Activated CD4-positive, CD25-positive, alpha-beta regulatory T cell treated with anti-CD3 and anti-CD28 coated beads, Interleukin-2, amount 50 U/mL, for 24 hours (primary cell): Measurements from ENCODE around the gene UBA7.
"Not testable (repeated sequence)": the region's sequence is repeated elsewhere in the genome, so short reads cannot be mapped to it uniquely, and the experiment has no call there.

Experiments used
- ATAC-seq, 2 donors: fragments of 150-1000 bp; cut with Tn5 transposase; one replicate each; pipeline ENCODE4 v1.10.0; 2021; ENCODE audit warnings: mild to moderate bottlenecking in 1 of 2, moderate library complexity in 1 of 2

Gene UBA7, protein sequence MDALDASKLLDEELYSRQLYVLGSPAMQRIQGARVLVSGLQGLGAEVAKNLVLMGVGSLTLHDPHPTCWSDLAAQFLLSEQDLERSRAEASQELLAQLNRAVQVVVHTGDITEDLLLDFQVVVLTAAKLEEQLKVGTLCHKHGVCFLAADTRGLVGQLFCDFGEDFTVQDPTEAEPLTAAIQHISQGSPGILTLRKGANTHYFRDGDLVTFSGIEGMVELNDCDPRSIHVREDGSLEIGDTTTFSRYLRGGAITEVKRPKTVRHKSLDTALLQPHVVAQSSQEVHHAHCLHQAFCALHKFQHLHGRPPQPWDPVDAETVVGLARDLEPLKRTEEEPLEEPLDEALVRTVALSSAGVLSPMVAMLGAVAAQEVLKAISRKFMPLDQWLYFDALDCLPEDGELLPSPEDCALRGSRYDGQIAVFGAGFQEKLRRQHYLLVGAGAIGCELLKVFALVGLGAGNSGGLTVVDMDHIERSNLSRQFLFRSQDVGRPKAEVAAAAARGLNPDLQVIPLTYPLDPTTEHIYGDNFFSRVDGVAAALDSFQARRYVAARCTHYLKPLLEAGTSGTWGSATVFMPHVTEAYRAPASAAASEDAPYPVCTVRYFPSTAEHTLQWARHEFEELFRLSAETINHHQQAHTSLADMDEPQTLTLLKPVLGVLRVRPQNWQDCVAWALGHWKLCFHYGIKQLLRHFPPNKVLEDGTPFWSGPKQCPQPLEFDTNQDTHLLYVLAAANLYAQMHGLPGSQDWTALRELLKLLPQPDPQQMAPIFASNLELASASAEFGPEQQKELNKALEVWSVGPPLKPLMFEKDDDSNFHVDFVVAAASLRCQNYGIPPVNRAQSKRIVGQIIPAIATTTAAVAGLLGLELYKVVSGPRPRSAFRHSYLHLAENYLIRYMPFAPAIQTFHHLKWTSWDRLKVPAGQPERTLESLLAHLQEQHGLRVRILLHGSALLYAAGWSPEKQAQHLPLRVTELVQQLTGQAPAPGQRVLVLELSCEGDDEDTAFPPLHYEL

DNA sequence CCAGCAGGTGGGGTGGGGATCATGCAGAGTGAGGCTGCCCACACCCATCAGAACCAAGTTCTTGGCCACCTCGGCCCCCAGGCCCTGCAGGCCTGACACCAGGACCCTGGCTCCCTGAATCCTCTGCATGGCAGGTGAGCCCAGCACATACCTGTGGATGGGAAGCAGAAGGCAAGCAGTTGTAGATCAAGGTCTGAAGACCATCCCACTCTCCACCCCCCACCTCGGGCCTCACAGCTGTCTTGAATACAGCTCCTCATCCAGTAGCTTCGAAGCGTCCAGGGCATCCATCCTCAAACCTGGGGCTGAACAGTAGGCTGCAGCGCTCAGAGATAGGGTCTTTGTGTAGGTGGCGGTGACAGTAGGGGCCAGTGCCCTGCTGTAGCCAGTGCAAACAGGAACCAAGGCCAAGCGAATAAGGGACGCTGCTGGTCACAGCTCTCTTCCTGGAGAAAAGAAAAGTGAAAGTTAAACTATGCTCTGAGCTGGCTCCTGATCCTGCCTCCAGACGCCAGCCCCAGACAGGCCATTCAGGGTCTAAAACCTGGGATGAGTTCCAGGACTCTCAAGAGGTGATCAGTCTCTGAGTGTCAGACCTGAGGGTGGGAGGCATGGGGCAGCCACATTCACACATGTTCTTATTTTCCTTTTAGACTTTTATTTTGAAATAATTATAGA lies at the start of gene UBA7:
Gene UBA7 (minus strand): TSS at position 457 of the 678 bp plus-strand sequence. CDS start 166 bp downstream, at position 291.
- ATAC-seq: peak; percentile 81 to 85

DNA sequence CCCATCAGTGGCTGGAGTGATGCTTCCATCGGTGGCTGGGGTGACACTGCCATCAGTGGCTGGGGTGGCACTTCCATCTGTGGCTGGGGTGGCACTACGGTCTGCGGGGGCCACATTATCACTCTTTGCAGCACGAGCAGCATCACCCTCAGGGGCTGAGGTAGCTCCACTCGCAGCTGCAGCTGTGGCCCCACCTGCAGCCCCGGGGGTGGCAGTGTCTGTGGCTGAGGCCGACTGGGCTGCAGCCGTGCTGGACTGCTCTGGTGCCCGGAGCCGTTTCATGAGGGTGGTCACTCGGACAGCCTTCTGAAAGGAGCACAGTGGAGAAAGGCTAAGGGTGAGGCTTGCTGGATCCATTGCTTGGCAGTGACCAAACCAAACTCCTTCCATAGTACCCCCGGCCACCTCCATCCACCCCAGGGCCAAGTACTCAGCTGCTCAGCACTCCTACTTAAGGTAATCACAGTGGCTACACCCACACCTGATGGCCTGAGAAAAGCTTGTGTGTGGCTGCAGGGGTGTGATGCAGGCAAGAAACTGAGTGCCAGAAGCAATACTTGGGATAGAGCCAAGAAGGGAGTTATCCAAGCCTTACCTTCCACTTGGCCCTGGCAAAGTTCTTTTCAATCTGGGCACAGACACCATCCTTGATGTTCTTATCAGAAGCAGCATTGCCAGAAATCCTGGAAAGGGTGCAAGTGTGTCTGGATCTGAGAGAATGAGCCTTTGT lies 46.0 kb upstream of the UBA7 start:
- ATAC-seq: no peak

DNA sequence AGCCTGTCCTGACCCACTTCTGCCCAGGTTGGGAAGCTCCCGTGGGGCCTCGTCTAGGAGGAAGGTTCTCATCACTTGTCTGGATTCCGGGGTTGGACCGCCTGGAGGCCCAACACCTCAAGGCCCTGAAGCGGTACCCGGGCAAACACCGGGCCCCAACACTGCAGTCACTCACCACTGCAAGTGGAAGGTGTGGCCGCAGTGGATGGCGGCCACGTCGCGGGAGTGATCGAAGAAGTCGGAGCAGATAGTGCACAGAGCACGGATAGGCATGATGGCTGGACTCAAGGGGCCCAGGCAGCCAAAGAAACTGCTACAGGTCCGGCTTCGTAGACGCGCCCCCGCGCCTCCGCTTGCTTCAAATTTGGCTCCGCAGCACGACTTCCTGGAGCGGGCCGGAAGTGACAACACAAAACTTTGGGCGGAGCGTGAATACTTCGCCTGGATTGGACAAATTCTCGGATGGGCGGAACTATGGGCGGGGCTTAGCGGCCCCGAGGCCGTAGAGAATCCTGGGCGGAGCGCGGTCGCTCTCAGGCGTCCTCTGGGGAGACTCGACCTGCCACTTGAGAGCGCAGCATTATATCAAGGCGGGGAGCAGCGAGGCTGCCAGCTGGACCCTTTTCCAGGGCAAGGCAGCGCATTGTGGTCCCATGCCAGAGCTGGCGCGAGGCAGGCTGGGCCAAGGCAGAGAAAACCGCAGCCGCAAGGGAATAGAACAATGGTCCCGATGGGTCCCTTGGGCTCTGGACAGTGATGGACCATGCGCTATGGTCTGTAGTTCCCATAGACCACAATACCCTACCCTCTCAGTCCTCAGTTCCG lies 42.6 kb upstream of the UBA7 start, which contains the start of gene TRAIP:
Gene TRAIP (minus strand): TSS at position 384 of the 825 bp plus-strand sequence. CDS start 111 bp downstream, at position 273.
- peak; percentile 99 for ATAC-seq

DNA sequence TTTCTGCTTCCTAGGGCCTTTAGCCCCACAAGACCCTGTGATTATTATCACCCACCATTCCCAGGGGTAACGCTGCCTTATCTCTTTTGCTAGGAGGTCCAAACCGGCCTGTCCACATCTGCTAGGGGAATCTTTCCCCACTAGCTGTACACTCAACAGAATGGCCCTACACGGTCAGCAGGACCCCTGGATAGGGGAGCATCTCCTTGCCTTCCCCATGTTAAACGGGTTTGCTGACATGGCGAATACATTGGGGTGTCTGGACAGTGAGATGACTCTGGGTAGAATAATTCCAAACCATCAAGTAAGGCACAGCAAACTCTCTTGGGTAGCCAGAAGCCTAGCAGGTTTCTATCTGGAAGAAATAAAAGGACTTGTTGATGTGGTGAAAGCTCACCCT lies 41.9 kb upstream of the UBA7 start:
- ATAC-seq: no peak

DNA sequence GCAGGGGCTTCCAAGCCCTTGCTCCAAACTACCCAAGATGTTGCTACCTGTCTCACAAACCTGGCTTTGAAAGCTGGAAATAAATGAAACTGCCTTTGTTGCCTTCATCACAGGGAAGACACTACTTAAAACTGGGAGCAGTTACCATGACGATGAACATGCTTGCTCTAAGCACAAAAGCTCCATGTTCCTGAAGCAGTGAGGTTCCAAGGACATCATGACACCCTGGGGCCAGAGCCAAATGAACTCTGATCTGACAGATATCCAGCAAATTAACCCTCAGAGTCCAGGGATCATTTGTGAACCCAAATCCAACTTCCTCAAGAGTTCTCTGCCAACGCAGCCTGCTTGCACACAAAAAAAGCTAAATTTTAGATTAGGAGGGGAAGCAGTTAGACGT lies 31.9 kb upstream of the UBA7 start:
- ATAC-seq: no peak

DNA sequence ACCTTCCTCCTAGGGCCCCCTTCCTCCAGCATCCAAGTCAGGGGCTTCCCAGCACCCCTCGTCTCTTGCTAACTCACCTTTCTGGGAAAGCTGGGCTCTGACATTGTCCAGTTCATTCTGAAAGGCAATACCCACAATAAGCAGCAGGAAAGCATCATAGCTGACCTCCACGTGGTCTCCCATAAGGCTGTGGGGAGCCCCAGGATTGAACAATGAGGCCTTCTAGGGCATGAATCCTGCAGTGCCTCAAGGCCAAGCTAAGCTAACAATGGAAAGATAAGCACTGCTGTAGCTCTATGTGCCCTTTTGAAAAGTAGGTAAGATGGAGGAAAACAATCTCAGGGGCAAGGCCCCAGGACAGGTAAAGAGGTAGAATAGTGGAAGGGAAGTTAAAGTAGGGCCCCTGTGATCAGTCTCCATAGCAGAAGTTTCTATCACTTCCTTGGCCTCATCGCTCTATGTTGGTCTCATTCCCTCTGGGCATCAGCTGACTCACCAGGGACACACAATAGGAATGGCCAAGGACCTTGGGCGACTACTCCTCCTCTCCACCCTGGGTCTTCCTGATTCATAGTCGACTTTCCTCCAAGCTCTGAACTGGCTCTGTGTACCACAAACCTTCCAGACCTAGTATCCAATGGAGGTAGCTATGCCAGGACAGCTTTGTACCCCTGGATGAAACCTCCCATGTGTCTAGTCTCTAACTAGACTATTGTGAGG lies 30.9 kb upstream of the UBA7 start:
- no peak for ATAC-seq

DNA sequence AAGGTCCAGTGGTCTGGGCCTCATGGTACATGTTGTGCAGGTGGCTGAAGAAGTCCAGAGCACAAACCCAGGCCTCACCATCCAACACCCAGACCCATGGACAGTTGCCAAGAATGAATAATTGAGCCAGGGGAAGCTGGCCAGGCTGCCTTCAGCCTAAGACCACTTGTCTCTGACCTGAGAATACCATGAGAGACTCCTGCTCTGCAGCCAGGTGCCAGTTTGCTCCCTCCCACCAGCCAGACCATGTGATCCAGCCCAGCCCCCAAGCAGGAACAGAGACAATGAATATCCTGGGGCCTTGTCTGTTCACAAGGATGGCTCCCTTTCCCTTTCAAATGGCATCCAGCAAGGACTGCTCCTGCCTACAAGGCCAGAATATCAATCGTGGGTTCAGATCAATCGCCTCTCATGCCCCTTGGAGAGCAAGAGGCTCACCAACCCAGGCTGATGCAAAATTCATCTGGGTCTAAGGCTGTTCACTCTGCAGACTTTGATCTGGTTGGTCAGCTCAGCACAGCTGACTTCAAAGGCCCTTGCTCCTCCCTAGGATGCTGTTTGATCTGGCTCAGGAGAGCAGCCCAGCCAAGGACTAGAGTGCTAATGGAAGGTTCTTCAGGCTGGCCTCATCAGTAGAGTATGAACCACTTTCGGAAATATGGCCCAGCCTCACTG lies 29.2 kb upstream of the UBA7 start:
- ATAC-seq: no peak

DNA sequence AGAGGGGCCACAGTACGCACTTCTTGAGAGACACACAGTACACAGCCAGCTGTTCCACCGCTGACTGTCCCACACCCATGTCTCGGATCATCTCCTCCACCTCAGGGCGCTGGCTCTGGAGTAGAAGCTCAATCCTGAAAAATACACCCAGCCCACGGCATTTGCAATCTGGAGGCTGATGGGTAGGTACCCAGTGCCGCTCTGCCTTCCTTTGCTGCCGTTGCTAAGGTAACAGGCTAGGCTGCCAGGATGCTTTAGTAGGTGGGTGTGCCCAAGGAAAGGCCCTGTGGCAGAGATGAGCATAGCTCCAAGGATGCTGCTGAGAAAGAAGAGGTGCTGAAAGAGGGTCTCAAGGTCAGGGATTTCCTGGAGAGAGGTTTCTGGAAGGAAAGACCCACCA lies 28.1 kb upstream of the UBA7 start:
- ATAC-seq: no peak

DNA sequence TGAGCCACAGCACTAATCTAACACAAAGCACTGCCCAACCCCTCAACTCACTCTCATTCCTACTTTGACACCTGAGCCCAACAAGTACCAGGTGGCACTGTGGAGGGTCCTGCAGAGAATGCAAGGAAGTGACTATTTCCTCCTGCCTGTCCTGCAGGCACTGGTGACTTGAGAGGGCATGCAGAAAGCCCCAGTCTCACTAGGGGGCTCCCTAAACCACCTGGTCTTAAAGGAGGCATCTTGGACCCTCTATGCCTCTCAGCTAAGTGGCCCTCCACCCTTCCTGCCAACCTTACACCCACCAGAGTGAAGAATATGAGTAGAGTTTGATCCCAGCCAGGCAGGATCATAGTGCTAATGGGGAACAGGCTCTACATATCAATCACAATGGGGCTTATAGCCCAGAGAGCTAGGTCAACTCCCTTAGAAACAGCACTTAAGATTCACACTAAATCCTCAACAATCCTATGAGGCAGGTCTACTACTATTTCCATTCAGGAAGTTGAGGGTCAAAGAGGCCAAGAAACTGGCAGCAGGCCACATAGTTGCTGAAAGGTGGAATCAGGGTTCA lies 27.5 kb upstream of the UBA7 start:
- ATAC-seq: peak in 1 of 2 donors; percentile 12

DNA sequence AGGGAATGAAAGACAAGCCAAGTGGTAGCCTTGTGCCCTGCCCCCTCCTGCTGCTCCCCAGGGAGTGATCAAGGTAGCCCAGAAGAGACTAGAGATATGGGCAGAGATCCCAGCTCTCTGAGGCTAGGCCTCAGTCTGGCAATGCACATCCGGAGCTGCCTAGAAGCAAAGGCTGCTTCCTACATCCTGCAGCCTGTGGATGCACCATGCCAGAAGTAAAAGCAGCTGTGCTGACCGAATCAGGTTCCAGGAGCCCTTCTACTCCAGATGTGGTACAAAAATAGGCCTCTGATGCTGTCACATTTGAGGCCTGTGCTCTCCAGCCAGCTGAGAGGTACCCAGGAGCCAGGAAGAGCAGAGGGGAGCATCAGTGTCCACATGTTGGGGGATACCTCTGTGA lies 26.6 kb upstream of the UBA7 start:
- ATAC-seq: no peak

DNA sequence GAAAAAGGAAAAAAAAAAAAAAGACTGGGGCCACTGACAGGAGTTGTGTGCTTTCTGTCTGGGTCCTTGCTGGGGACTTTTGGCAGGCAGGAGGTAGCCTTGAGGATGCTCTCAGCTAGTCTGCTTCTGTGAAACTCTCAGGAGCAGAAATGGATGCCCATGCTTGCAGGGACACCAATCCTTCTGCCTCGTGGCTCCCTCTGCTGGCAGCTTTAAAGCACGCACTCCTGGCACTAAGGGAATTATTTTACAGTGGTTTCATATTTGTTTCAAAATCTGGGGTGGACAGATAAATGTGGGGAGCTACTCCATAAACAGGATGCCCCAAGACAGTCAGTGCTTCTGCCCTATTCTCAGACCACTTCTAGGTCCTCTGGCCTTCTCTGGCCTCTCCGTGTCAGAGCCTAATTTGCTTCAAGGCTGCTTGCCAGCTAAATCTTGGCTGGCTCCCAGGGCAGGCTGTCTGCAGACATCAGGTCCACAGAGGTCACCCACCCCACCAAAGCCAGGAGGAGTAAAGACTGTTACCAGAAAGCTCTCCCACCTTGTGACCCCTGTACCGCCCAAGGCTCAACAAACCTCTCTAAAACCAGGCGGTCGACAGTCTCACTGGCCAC lies 25.5 kb upstream of the UBA7 start:
- ATAC-seq: peak; percentile 79 to 90

DNA sequence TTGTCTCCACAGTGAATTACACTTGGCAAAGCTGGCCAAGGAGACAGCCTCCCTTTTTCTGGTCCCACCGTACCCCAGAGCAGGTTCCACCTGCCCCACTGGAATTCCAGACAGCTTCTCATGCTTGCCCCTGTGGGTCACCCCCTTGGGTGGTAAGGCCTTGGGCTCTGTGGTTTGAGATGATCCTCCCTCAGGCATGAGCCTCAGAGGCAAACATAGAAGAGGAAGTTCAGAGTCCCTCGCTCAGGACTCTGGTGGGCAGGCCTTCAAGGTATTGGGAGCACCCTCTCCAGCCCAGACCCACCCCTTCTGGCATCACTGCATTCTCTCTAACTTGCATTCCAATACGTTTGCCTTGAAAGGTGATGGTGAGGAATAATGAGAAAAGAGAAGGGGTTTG lies 17.6 kb upstream of the UBA7 start:
- ATAC-seq: no peak

DNA sequence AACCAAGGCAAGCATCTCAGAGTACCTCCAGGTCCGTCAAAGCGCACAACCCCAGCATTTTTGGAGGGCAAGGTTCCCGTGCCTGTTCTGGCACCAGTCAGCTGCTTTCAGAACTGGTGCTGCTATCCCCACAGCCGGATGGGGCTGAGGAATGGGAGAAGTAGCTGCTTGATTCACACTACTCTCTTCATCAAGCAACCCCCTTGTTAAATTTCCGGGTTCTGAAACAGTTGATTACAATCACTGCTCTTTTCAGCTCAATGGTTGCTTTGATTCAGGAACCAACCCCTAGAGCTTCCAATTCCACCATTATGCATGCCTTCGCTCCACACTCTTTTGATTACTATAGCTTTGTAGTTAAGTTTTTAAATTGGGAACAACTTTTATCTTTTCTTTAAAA lies 12.3 kb upstream of the UBA7 start:
- ATAC-seq: no peak

DNA sequence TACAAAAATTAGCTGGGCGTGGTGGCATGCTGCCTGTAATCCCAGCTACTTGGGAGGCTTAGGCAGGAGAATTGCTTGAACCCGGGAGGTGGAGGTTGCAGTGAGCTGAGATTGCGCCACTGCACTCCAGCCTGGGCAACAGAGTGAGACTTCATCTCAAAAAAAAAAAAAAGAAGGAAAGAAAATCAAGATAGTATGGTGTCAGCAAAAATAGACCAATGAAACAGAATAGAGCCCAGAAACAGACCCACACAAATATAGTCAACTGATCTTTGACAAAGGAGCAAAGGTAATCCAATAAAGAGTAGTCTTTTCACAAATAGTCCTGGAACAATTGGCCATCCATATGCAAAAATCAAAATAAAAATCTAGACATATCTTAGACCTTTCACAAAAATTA lies 9.4 kb upstream of the UBA7 start:
- not testable (repeated sequence) for ATAC-seq

DNA sequence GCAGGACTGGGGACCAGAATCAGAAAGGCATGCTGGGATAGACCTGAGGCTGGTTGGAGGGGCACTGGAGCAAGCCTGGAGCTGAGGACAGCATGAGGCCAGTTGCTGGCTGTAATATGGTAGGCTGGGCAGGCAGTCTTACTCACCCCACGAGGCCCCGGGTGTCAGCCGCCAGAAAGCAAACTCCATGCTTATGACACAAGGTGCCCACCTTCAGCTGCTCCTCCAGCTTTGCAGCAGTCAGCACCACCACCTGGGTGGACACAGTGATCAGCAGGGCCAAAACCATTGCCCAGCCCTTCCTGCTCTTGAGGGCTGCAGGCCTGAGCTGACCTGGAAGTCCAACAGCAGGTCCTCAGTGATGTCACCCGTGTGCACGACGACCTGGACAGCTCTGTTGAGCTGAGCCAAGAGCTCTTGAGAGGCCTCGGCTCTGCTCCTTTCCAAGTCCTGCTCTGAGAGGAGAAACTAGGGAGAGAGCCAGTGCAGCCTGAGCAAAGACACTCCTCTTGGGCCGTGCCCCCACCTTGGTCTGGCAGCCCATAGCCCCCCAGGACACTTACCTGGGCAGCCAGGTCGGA lies 747 bp downstream of the UBA7 start:
- peak in 1 of 2 donors; percentile 14 for ATAC-seq

DNA sequence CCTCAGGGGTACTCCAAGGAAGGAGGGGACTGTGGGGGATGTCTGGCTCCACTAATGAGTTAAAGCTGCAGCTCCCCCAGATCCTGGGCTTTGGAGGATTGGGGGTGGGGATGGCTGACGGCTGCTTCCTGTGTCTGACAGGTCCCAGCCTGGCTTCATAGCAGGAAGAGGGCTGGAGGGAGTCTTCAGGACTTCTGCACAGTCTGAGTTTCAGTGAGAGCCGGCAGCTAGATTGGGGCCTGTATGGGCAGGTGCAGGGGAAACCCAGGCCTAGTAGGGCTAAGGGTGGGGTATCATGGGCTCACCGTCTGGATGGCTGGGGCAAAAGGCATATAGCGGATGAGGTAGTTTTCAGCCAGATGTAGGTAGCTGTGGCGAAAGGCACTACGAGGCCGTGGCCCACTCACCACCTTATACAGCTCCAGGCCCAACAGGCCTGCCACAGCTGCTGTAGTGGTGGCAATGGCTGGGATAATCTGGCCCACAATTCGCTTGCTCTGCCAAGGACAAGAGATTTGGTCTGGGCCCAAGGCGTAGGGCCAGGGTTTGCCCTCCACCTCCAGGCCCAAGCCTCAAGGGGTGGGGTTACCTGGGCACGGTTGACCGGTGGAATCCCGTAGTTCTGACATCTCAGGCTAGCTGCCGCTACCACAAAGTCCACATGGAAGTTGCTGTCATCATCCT lies 6.2 kb downstream of the UBA7 start:
- ATAC-seq: no peak

DNA sequence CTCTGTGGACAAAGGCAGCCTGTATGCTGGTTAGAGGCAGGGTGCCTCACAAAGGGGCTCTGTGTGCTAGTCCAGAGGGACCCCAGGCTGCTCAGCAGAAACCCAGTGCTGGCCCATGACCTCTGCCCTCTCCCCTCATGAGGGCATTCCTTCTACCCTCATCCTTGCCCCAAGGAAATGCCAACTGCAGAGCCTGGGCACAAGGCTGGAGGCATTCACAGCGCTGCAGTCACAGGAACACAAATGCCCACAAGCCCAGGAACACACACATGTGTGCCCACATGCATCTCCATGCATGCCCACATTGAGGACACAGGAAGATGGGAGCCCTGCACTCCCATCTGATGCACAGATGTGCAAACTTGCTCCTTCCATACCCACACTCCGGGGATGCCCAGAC lies 6.9 kb downstream of the UBA7 start:
- ATAC-seq: no peak
